WTC11 (cell line): ENCODE data around the gene GALNT9. TPM values are rescaled to one million over a fixed set of nuclear protein-coding genes. Genes with fewer than 3 reads are reported as not detected.
A peak's percentile ranks its signal among the peaks of the same experiment; 100 is the strongest.

Experiments used
- ATAC-seq: fragments of 200-7000 bp; cut with Tn5 transposase; 2 replicates; pipeline ENCODE4 v1.10.0; 2021; ENCODE audit warnings: mild to moderate bottlenecking, moderate library complexity
- CTCF ChIA-PET: fragments of 300-600 bp; sonication (Branson Sonifier 250); formaldehyde crosslinking; loops from one replicate; lab custom pipeline; 2021; ENCODE audit warnings: antibody characterized with exemption; lab: Charles Lee
- POLR2A ChIA-PET: fragments of 350-600 bp; sonication (Branson Sonifier 250); formaldehyde crosslinking; loops from one replicate; lab custom pipeline; 2021; ENCODE audit warnings: antibody characterized with exemption; lab: Charles Lee
- DNase-seq: peaks from one replicate; pipeline ENCODE4 v3.0.0; 2021; ENCODE audit warnings: low spot score
- H3K27ac Mint-ChIP-seq: 2 replicates; pipeline ENCODE4 v1.8.0; 2021; ENCODE audit warnings: mixed read lengths
- H3K27me3 Mint-ChIP-seq: 2 replicates; pipeline ENCODE4 v1.8.0; 2021; ENCODE audit warnings: low read depth, mild to moderate bottlenecking, moderate library complexity, mixed read lengths
- H3K36me3 Mint-ChIP-seq: 2 replicates; pipeline ENCODE4 v1.8.0; 2021; ENCODE audit warnings: mixed read lengths
- H3K4me1 Mint-ChIP-seq: 2 replicates; pipeline ENCODE4 v1.8.0; 2022; ENCODE audit warnings: mixed read lengths
- H3K4me3 Mint-ChIP-seq: 2 replicates; pipeline ENCODE4 v1.8.0; 2021; ENCODE audit warnings: mild to moderate bottlenecking, moderate library complexity, mixed read lengths
- H3K9me3 Mint-ChIP-seq: 2 replicates; pipeline ENCODE4 v1.8.0; 2021; ENCODE audit warnings: mixed read lengths
- CREB1 ChIP-seq: sonication (generic); formaldehyde crosslinking; IDR thresholded peaks from 2 replicates; pipeline ENCODE4 v1.8.0; 2023; ENCODE audit warnings: mild to moderate bottlenecking, missing genetic modification reagents
- FOXJ3 ChIP-seq: sonication (generic); formaldehyde crosslinking; IDR thresholded peaks from 2 replicates; pipeline ENCODE4 v1.9.0; 2021; ENCODE audit warnings: missing genetic modification reagents, mild to moderate bottlenecking, borderline replicate concordance
- FOXK1 ChIP-seq: sonication (generic); formaldehyde crosslinking; IDR thresholded peaks from 2 replicates; pipeline ENCODE4 v1.8.0; 2022; ENCODE audit warnings: mild to moderate bottlenecking, moderate library complexity, missing genetic modification reagents
- NFYB ChIP-seq: sonication (generic); formaldehyde crosslinking; conservative IDR thresholded peaks from 2 replicates; pipeline ENCODE4 v1.8.0; 2022; ENCODE audit warnings: low read depth, missing genetic modification reagents
- NR2C2 ChIP-seq: sonication (generic); formaldehyde crosslinking; IDR thresholded peaks from 2 replicates; pipeline ENCODE4 v1.8.0; 2022; ENCODE audit warnings: mild to moderate bottlenecking, missing genetic modification reagents
- OVOL2 ChIP-seq: fragments of 250-450 bp; sonication (Bioruptor Pico); IDR thresholded peaks from 2 replicates; pipeline ENCODE4 v1.9.0; 2021; ENCODE audit warnings: mild to moderate bottlenecking, borderline replicate concordance
- ZNF219 ChIP-seq: sonication (generic); formaldehyde crosslinking; IDR thresholded peaks from 2 replicates; pipeline ENCODE4 v1.8.0; 2023; ENCODE audit warnings: missing genetic modification reagents, mild to moderate bottlenecking, borderline replicate concordance
- ZNF232 ChIP-seq: sonication (generic); formaldehyde crosslinking; IDR thresholded peaks from 2 replicates; pipeline ENCODE4 v1.8.0; 2022; ENCODE audit warnings: mild to moderate bottlenecking, missing genetic modification reagents
- total RNA-seq: library from RNA; stranded (reverse); gene quantifications from 3 replicates; pipeline ENCODE4 v1.2.3, GENCODE V29; 2021
- TF ChIP-seq, protein P1 (sequence below): sonication (generic); formaldehyde crosslinking; conservative IDR thresholded peaks from 2 replicates; pipeline ENCODE4 v1.8.1; 2022; ENCODE audit warnings: mild to moderate bottlenecking, missing genetic modification reagents
- TF ChIP-seq, protein P2 (sequence below): fragments of 200-600 bp; IDR thresholded peaks from 2 replicates; pipeline ENCODE4 v1.8.0; 2022; ENCODE audit warnings: antibody characterized with exemption
- TF ChIP-seq, protein P3 (sequence below): sonication (generic); formaldehyde crosslinking; IDR thresholded peaks from 2 replicates; pipeline ENCODE4 v1.8.0; 2022; ENCODE audit warnings: mild to moderate bottlenecking, missing genetic modification reagents
- TF ChIP-seq, protein P4 (sequence below): sonication (generic); formaldehyde crosslinking; conservative IDR thresholded peaks from 2 replicates; pipeline ENCODE4 v1.8.1; 2023; ENCODE audit warnings: mild to moderate bottlenecking, low read depth, missing genetic modification reagents, moderate library complexity
- TF ChIP-seq, protein P5 (sequence below): fragments of 250-450 bp; sonication (Bioruptor Pico); conservative IDR thresholded peaks from 2 replicates; pipeline ENCODE4 v1.9.0; 2021; ENCODE audit warnings: mild to moderate bottlenecking
- TF ChIP-seq, protein P6 (sequence below): fragments of 250-450 bp; sonication (Bioruptor Pico); IDR thresholded peaks from 2 replicates; pipeline ENCODE4 v1.9.0; 2021; ENCODE audit warnings: mild to moderate bottlenecking
- TF ChIP-seq, protein P7 (sequence below): sonication (generic); formaldehyde crosslinking; IDR thresholded peaks from 2 replicates; pipeline ENCODE4 v1.8.0; 2022; ENCODE audit warnings: mild to moderate bottlenecking, missing genetic modification reagents

The GALNT9 gene
- total RNA-seq, 1 experiment from 2014 or later: 0.90 TPM

DNA sequence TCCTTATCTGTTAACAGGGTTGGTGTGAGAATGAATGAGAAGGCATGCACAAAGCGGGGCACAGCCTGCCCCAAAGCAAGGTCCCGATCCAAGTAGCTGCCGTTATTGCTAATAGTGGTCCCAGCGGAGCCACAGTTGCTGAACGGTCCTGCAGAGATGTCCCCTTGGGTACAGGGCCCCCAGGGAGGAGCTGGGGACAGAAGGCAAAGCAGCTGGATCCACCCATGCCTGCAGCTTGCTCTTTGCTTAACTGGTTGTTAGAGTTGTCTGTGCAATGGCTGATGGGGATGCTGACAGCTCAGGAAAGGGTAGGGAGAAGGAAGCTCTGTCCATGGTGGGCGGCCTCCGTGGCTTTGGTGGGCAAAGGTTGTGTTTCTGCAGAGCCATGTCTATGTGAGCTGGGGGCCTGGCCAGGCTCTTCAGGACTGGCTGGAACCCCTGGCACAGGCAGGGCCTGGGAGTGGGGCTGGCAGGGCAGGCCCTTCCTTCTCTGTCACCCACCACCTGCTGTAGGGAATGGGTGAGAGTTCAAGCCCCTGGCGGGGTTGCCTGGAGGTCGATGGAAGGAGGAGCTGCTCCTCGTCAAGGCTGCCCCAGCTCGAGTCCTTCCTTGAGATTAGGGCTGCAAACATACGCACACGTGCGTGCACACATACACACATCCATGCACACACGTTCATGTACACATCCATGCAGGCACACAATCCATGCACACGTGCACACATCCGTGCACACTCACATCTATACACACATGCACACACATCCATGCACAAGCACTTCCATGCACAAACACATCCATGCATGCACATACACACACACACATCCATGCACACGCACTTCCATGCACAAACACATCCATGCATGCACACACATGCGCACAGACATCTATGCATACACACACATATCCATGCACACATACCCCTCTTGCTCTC lies 149.7 kb downstream of the GALNT9 start:
- ATAC-seq (no peak), DNase-seq (no peak)
- Mint-ChIP-seq H3K27ac (no peak overlapping the region), H3K9me3 (peaks cover 16% of the 10 kb centered on the region), H3K36me3 (no peaks in the 10 kb centered on the region), H3K4me3 (no peak overlapping the region), H3K4me1 (peaks cover 8% of the 10 kb centered on the region), H3K27me3 (peaks cover 63% of the 10 kb centered on the region)
- ChIA-PET CTCF (interaction anchor here (0.6 to 2.8 kb wide), 11 partner anchors 9 to 234 kb away, joined by 3 to 11 read pairs (median 3); no protein-coding TSS in a partner anchor), POLR2A (no interaction called here)
- TF ChIP-seq, protein P1, sequence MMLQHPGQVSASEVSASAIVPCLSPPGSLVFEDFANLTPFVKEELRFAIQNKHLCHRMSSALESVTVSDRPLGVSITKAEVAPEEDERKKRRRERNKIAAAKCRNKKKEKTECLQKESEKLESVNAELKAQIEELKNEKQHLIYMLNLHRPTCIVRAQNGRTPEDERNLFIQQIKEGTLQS (CRISPR knock-in tag): no peak
- no peak for TF ChIP-seq NR2C2 (CRISPR knock-in tag)

DNA sequence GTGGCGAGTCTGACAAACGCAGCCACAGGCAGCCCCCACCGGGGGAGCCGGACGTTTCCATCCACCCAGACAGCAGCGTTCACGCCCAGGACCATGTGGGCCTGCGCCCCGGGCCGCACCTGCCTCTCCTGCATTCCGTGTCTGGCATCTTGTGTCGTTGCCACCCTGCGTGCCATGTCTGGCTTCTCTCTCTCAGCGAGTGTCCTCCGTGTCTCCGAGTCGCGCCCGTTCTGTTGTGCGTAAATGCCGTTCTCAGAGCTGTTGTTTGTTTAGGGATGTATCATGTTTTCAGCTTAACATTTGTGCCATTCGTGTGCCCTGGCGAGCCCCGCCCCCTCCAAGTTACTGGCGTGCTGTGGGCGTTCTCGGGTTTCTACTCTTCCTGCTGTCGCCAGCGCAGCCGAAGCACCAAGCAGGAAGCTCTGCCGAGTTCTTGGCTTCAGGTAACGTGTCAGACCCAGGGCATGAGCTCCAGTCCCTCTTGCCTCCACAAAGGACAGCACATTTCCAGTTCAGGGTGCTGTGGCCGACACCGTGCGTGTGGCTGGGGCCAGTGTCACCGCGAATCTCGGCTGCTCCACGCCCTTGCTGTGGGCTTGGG lies 150.5 kb downstream of the GALNT9 start:
- ATAC-seq (peak; percentile 65), DNase-seq (peak; percentile 58)
- no peak overlapping the region for H3K27ac Mint-ChIP-seq
- peaks cover 61% of the 10 kb centered on the region for H3K27me3 Mint-ChIP-seq
- ChIA-PET CTCF (interaction anchor here (0.7 to 2.8 kb wide), 9 partner anchors 8 to 235 kb away, joined by 3 to 11 read pairs (median 5); no protein-coding TSS in a partner anchor), POLR2A (interaction anchor here (1.3 kb wide), 1 partner anchor 25 kb away, joined by 3 read pairs; no protein-coding TSS in a partner anchor)
- H3K36me3 Mint-ChIP-seq: no peaks in the 10 kb centered on the region
- TF ChIP-seq ZNF232 (CRISPR knock-in tag) (no peak), CREB1 (CRISPR knock-in tag) (no peak), ZNF219 (CRISPR knock-in tag) (no peak)
- TF ChIP-seq, protein P2, sequence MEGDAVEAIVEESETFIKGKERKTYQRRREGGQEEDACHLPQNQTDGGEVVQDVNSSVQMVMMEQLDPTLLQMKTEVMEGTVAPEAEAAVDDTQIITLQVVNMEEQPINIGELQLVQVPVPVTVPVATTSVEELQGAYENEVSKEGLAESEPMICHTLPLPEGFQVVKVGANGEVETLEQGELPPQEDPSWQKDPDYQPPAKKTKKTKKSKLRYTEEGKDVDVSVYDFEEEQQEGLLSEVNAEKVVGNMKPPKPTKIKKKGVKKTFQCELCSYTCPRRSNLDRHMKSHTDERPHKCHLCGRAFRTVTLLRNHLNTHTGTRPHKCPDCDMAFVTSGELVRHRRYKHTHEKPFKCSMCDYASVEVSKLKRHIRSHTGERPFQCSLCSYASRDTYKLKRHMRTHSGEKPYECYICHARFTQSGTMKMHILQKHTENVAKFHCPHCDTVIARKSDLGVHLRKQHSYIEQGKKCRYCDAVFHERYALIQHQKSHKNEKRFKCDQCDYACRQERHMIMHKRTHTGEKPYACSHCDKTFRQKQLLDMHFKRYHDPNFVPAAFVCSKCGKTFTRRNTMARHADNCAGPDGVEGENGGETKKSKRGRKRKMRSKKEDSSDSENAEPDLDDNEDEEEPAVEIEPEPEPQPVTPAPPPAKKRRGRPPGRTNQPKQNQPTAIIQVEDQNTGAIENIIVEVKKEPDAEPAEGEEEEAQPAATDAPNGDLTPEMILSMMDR: 0 out of 2 replicates have a peak, but pooled peaks have one; percentile 26
- TF ChIP-seq, protein P3, sequence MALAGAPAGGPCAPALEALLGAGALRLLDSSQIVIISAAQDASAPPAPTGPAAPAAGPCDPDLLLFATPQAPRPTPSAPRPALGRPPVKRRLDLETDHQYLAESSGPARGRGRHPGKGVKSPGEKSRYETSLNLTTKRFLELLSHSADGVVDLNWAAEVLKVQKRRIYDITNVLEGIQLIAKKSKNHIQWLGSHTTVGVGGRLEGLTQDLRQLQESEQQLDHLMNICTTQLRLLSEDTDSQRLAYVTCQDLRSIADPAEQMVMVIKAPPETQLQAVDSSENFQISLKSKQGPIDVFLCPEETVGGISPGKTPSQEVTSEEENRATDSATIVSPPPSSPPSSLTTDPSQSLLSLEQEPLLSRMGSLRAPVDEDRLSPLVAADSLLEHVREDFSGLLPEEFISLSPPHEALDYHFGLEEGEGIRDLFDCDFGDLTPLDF (CRISPR knock-in tag): no peak
- TF ChIP-seq, protein P4, sequence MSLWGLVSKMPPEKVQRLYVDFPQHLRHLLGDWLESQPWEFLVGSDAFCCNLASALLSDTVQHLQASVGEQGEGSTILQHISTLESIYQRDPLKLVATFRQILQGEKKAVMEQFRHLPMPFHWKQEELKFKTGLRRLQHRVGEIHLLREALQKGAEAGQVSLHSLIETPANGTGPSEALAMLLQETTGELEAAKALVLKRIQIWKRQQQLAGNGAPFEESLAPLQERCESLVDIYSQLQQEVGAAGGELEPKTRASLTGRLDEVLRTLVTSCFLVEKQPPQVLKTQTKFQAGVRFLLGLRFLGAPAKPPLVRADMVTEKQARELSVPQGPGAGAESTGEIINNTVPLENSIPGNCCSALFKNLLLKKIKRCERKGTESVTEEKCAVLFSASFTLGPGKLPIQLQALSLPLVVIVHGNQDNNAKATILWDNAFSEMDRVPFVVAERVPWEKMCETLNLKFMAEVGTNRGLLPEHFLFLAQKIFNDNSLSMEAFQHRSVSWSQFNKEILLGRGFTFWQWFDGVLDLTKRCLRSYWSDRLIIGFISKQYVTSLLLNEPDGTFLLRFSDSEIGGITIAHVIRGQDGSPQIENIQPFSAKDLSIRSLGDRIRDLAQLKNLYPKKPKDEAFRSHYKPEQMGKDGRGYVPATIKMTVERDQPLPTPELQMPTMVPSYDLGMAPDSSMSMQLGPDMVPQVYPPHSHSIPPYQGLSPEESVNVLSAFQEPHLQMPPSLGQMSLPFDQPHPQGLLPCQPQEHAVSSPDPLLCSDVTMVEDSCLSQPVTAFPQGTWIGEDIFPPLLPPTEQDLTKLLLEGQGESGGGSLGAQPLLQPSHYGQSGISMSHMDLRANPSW: no peak
- H3K9me3 Mint-ChIP-seq: peaks cover 16% of the 10 kb centered on the region
- no peak overlapping the region for H3K4me3 Mint-ChIP-seq
- peaks cover 8% of the 10 kb centered on the region for H3K4me1 Mint-ChIP-seq

DNA sequence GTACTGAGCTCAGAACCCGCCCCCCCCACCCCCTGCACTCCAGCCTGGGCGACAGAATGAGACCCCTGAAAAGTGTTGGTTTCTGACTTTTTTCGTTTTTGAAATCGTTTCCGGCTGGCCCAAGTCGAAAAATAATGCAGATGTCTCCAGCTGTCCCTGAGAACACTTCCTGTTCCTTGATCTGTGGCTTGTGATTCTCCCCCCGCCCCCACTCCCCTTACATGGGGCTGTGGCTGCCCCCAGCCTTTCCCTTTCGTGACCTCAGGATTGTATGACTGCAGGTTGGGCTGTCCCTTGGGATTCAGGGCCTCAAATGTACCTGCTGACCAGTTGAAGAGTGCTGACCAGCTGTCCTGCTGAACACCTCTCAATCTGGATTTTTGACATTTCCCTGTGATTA lies 151.1 kb downstream of the GALNT9 start:
- Mint-ChIP-seq H3K4me1 (peaks cover 8% of the 10 kb centered on the region), H3K27ac (no peak overlapping the region), H3K9me3 (peaks cover 16% of the 10 kb centered on the region), H3K36me3 (no peaks in the 10 kb centered on the region), H3K27me3 (peaks cover 56% of the 10 kb centered on the region), H3K4me3 (no peak overlapping the region)
- CTCF ChIA-PET: interaction anchor here (0.7 to 2.8 kb wide), 7 partner anchors 11 to 236 kb away, joined by 3 to 8 read pairs (median 5); no protein-coding TSS in a partner anchor
- DNase-seq (no peak), ATAC-seq (no peak)
- POLR2A ChIA-PET: interaction anchor here (1.3 kb wide), 1 partner anchor 24 kb away, joined by 3 read pairs; no protein-coding TSS in a partner anchor
- TF ChIP-seq, protein P5, sequence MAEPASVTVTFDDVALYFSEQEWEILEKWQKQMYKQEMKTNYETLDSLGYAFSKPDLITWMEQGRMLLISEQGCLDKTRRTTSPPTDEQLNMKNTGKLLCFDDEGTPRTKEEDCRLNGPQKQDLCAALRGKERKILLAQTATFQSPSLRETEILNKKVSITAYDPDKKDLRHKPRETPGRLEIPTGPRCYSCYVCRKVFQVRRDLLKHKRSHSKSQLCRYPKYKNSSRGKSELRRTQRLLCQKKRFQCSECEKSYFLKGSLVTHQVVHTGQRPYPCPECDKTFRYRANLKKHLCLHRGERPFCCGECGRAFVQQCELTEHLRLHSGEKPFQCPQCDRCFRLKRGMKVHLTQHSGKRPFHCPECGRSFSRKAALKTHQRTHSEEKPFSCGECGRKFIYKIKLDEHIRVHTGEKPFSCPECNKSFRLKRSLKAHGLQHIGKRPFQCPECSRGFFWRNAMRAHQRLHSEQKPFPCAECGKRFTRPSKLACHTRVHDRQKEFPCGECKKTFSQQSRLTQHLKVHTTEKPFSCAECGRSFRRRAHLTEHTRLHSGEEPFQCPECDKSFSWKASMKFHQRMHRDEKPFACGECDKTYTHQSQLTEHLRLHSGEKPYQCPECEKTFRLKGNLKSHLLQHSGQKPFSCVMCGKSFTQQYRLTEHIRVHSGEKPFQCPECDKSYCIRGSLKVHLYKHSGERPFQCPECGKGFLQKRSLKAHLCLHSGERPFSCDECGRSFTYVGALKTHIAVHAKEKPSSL: no peak
- TF ChIP-seq FOXK1 (no peak), NFYB (CRISPR knock-in tag) (no peak), OVOL2 (CRISPR knock-in tag) (no peak), FOXJ3 (no peak)
- TF ChIP-seq, protein P6, sequence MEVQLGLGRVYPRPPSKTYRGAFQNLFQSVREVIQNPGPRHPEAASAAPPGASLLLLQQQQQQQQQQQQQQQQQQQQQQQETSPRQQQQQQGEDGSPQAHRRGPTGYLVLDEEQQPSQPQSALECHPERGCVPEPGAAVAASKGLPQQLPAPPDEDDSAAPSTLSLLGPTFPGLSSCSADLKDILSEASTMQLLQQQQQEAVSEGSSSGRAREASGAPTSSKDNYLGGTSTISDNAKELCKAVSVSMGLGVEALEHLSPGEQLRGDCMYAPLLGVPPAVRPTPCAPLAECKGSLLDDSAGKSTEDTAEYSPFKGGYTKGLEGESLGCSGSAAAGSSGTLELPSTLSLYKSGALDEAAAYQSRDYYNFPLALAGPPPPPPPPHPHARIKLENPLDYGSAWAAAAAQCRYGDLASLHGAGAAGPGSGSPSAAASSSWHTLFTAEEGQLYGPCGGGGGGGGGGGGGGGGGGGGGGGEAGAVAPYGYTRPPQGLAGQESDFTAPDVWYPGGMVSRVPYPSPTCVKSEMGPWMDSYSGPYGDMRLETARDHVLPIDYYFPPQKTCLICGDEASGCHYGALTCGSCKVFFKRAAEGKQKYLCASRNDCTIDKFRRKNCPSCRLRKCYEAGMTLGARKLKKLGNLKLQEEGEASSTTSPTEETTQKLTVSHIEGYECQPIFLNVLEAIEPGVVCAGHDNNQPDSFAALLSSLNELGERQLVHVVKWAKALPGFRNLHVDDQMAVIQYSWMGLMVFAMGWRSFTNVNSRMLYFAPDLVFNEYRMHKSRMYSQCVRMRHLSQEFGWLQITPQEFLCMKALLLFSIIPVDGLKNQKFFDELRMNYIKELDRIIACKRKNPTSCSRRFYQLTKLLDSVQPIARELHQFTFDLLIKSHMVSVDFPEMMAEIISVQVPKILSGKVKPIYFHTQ: no peak
- TF ChIP-seq, protein P7, sequence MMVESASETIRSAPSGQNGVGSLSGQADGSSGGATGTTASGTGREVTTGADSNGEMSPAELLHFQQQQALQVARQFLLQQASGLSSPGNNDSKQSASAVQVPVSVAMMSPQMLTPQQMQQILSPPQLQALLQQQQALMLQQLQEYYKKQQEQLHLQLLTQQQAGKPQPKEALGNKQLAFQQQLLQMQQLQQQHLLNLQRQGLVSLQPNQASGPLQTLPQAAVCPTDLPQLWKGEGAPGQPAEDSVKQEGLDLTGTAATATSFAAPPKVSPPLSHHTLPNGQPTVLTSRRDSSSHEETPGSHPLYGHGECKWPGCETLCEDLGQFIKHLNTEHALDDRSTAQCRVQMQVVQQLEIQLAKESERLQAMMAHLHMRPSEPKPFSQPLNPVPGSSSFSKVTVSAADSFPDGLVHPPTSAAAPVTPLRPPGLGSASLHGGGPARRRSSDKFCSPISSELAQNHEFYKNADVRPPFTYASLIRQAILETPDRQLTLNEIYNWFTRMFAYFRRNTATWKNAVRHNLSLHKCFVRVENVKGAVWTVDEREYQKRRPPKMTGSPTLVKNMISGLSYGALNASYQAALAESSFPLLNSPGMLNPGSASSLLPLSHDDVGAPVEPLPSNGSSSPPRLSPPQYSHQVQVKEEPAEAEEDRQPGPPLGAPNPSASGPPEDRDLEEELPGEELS: no peak
